ENCODE measurements around the gene AP5B1.

Gene AP5B1

GRCh38 chr11:65774525-65775306 is 6.1 kb downstream of the AP5B1 start:
- no peak overlapping the region for H3K23ac ChIP-seq (ENCODE audit: low read length)
- no peak overlapping the region for H2AK5ac ChIP-seq (ENCODE audit: low read length)
- H4K12ac ChIP-seq (ENCODE audit: low read depth, low read length): no peak overlapping the region
- H3K4me1 ChIP-seq (ENCODE audit: control insufficient read depth in 1 of 2, insufficient read depth in 2 of 2, low read length in 2 of 2): peaks cover 21 to 28% of the 10 kb centered on the region in 2 experiments
- no peaks in the 10 kb centered on the region for H3K9me3 ChIP-seq (ENCODE audit: insufficient read depth, low read depth, low read length)
- no peak overlapping the region for H2BK120ac ChIP-seq (ENCODE audit: insufficient read depth, low read length, poor library complexity)
- H3K27me3 ChIP-seq (ENCODE audit: insufficient read depth, low read length): no peaks in the 10 kb centered on the region
- no peak overlapping the region for H3K27ac ChIP-seq (ENCODE audit: low read depth, low read length)
- H3K4me2 ChIP-seq (ENCODE audit: low read length): no peak overlapping the region
- H3K4ac ChIP-seq (ENCODE audit: low read depth, low read length): no peak overlapping the region
- peaks cover 26% of the 10 kb centered on the region for H3K79me1 ChIP-seq (ENCODE audit: low read length)
- no peak overlapping the region for H4K91ac ChIP-seq (ENCODE audit: low read depth, low read length)
- H3K79me2 ChIP-seq (ENCODE audit: control insufficient read depth, insufficient read depth, low read length, poor library complexity): peaks cover 16% of the 10 kb centered on the region
- H2AFZ ChIP-seq (ENCODE audit: insufficient read depth, low read length, poor library complexity): no peak overlapping the region
- DNase-seq: no peak
- no CpG with 5 or more reads among the region's 9 CpGs for WGBS (ENCODE audit: extremely low coverage, insufficient coverage, insufficient read length)
- H3K36me3 ChIP-seq (ENCODE audit: control insufficient read depth in 1 of 2, insufficient read depth in 2 of 2, low read length in 2 of 2): peaks cover 23 to 29% of the 10 kb centered on the region in 2 experiments
- H3K18ac ChIP-seq (ENCODE audit: low read length): no peak overlapping the region
- H3K4me3 ChIP-seq (ENCODE audit: low read depth, low read length): no peak overlapping the region
- H2BK12ac ChIP-seq (ENCODE audit: low read length): no peak overlapping the region
- H3K14ac ChIP-seq (ENCODE audit: low read length): no peak overlapping the region
- no peak overlapping the region for H4K8ac ChIP-seq (ENCODE audit: low read depth, low read length)
- H2BK5ac ChIP-seq (ENCODE audit: low read depth, low read length, poor library complexity): no peak overlapping the region
- H3K9ac ChIP-seq (ENCODE audit: low read length): no peak overlapping the region

- Histone ChIP-seq H2AK5ac (ENCODE audit: low read length) (no peak overlapping the region), H3K9me3 (ENCODE audit: insufficient read depth, low read depth, low read length) (no peaks in the 10 kb centered on the region), H3K79me1 (ENCODE audit: low read length) (peaks cover 20% of the 10 kb centered on the region), H3K14ac (ENCODE audit: low read length) (no peak overlapping the region), H2BK120ac (ENCODE audit: insufficient read depth, low read length, poor library complexity) (no peak overlapping the region), H2BK12ac (ENCODE audit: low read length) (no peak overlapping the region), H3K9ac (ENCODE audit: low read length) (no peak overlapping the region), H3K23ac (ENCODE audit: low read length) (no peak overlapping the region), H3K18ac (ENCODE audit: low read length) (no peak overlapping the region), H3K27me3 (ENCODE audit: insufficient read depth, low read length) (no peaks in the 10 kb centered on the region), H3K4me1 (ENCODE audit: control insufficient read depth in 1 of 2, insufficient read depth in 2 of 2, low read length in 2 of 2) (peaks cover 21 to 25% of the 10 kb centered on the region in 2 experiments), H2BK5ac (ENCODE audit: low read depth, low read length, poor library complexity) (no peak overlapping the region), H3K4ac (ENCODE audit: low read depth, low read length) (no peak overlapping the region), H3K4me3 (ENCODE audit: low read depth, low read length) (no peak overlapping the region), H3K27ac (ENCODE audit: low read depth, low read length) (no peak overlapping the region), H4K12ac (ENCODE audit: low read depth, low read length) (no peak overlapping the region), H2AFZ (ENCODE audit: insufficient read depth, low read length, poor library complexity) (no peak overlapping the region), H3K36me3 (ENCODE audit: control insufficient read depth in 1 of 2, insufficient read depth in 2 of 2, low read length in 2 of 2) (peaks cover 18 to 23% of the 10 kb centered on the region in 2 experiments), H4K8ac (ENCODE audit: low read depth, low read length) (no peak overlapping the region), H3K79me2 (ENCODE audit: control insufficient read depth, insufficient read depth, low read length, poor library complexity) (peaks cover 10% of the 10 kb centered on the region), H4K91ac (ENCODE audit: low read depth, low read length) (no peak overlapping the region), H3K4me2 (ENCODE audit: low read length) (no peak overlapping the region)
- no CpG with 5 or more reads among the region's 8 CpGs for WGBS (ENCODE audit: extremely low coverage, insufficient coverage, insufficient read length)
- DNase-seq: peak in 1 of 2 donors; percentile 47
Measured at GRCh38 chr11:65773784-65774411, 6.9 kb downstream of the AP5B1 start.

GRCh38 chr11:65771589-65772112 is 9.1 kb downstream of the AP5B1 start:
- Histone ChIP-seq H3K18ac (ENCODE audit: low read length) (no peak overlapping the region), H3K79me2 (ENCODE audit: control insufficient read depth, insufficient read depth, low read length, poor library complexity) (peaks cover 3% of the 10 kb centered on the region), H2AK5ac (ENCODE audit: low read length) (no peak overlapping the region), H3K27me3 (ENCODE audit: insufficient read depth, low read length) (no peaks in the 10 kb centered on the region), H2BK120ac (ENCODE audit: insufficient read depth, low read length, poor library complexity) (no peak overlapping the region), H2BK5ac (ENCODE audit: low read depth, low read length, poor library complexity) (no peak overlapping the region), H2BK12ac (ENCODE audit: low read length) (no peak overlapping the region), H3K23ac (ENCODE audit: low read length) (no peak overlapping the region), H4K91ac (ENCODE audit: low read depth, low read length) (no peak overlapping the region), H2AFZ (ENCODE audit: insufficient read depth, low read length, poor library complexity) (no peak overlapping the region), H3K36me3 (ENCODE audit: control insufficient read depth in 1 of 2, insufficient read depth in 2 of 2, low read length in 2 of 2) (peaks cover 2 to 7% of the 10 kb centered on the region in 2 experiments), H3K4ac (ENCODE audit: low read depth, low read length) (no peak overlapping the region), H3K9ac (ENCODE audit: low read length) (no peak overlapping the region), H4K8ac (ENCODE audit: low read depth, low read length) (no peak overlapping the region), H3K9me3 (ENCODE audit: insufficient read depth, low read depth, low read length) (no peaks in the 10 kb centered on the region), H3K27ac (ENCODE audit: low read depth, low read length) (no peak overlapping the region), H3K4me3 (ENCODE audit: low read depth, low read length) (no peak overlapping the region), H3K4me2 (ENCODE audit: low read length) (no peak overlapping the region), H3K14ac (ENCODE audit: low read length) (no peak overlapping the region), H3K4me1 (ENCODE audit: control insufficient read depth in 1 of 2, insufficient read depth in 2 of 2, low read length in 2 of 2) (peaks cover 2 to 5% of the 10 kb centered on the region in 2 experiments), H3K79me1 (ENCODE audit: low read length) (peaks cover 6% of the 10 kb centered on the region), H4K12ac (ENCODE audit: low read depth, low read length) (no peak overlapping the region)
- WGBS (ENCODE audit: extremely low coverage, insufficient coverage, insufficient read length): no CpG with 5 or more reads among the region's 6 CpGs
- no peak for DNase-seq

DNA sequence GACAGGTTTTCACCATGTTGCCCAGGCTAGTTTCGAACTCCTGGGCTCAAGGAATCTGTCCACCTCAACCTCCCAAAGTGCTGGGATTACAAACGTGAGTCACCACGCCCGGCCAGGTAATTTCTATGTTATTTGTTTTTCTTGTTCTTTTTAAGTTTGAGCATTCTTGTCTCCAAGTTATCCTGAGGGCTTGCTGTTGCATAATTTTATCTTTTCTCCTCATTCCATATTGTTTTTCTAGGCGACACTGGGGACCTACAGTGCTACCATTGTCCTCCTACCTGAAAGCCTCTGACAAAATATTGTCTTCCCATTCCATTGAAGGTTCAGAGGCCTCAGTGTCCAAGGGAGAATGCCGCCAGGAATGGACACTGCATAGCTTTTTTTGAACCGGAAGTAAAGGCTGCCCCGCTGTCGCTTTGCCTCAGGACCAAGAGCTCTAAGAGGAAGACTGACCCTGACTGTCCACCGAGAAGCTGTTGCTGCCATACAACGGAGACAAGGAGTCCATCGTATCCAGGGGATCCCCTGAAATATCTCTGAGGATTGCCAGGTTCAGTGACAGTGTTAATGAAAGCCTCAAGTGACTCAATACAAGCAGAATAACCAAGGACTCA is 9.7 kb downstream of the AP5B1 start:
- no peak overlapping the region for H4K12ac ChIP-seq (ENCODE audit: low read depth, low read length)

More for the DNA sequence above, 9.7 kb downstream of the AP5B1 start:
- no peak overlapping the region for H3K4me3 ChIP-seq (ENCODE audit: low read depth, low read length)
- no peak overlapping the region for H3K14ac ChIP-seq (ENCODE audit: low read length)
- WGBS (ENCODE audit: extremely low coverage, insufficient coverage, insufficient read length): no CpG with 5 or more reads among the region's 12 CpGs
- no peak overlapping the region for H4K8ac ChIP-seq (ENCODE audit: low read depth, low read length)
- DNase-seq: peak; percentile 88 to 97
- H4K91ac ChIP-seq (ENCODE audit: low read depth, low read length): no peak overlapping the region
- no peaks in the 10 kb centered on the region for H3K9me3 ChIP-seq (ENCODE audit: insufficient read depth, low read depth, low read length)
- peaks cover 3% of the 10 kb centered on the region for H3K79me1 ChIP-seq (ENCODE audit: low read length)
- H3K79me2 ChIP-seq (ENCODE audit: control insufficient read depth, insufficient read depth, low read length, poor library complexity): peaks cover 1% of the 10 kb centered on the region
- no peak overlapping the region for H3K9ac ChIP-seq (ENCODE audit: low read length)
- peaks cover 2 to 7% of the 10 kb centered on the region in 2 experiments for H3K36me3 ChIP-seq (ENCODE audit: control insufficient read depth in 1 of 2, insufficient read depth in 2 of 2, low read length in 2 of 2)
- H3K4me1 ChIP-seq (ENCODE audit: control insufficient read depth in 1 of 2, insufficient read depth in 2 of 2, low read length in 2 of 2): peaks cover 0 to under 1% of the 10 kb centered on the region in 2 experiments
- H2BK5ac ChIP-seq (ENCODE audit: low read depth, low read length, poor library complexity): peak overlapping the region; percentile 9
- no peak overlapping the region for H3K18ac ChIP-seq (ENCODE audit: low read length)
- H3K4me2 ChIP-seq (ENCODE audit: low read length): no peak overlapping the region
- no peaks in the 10 kb centered on the region for H3K27me3 ChIP-seq (ENCODE audit: insufficient read depth, low read length)
- H3K23ac ChIP-seq (ENCODE audit: low read length): no peak overlapping the region
- H2BK12ac ChIP-seq (ENCODE audit: low read length): no peak overlapping the region
- H3K27ac ChIP-seq (ENCODE audit: low read depth, low read length): peak overlapping the region; percentile 22
- no peak overlapping the region for H2BK120ac ChIP-seq (ENCODE audit: insufficient read depth, low read length, poor library complexity)
- no peak overlapping the region for H3K4ac ChIP-seq (ENCODE audit: low read depth, low read length)
- no peak overlapping the region for H2AFZ ChIP-seq (ENCODE audit: insufficient read depth, low read length, poor library complexity)
- no peak overlapping the region for H2AK5ac ChIP-seq (ENCODE audit: low read length)

Data from trophoblast cell (in vitro differentiated cells and primary cell).